RKO (cell line): Measurements from ENCODE around the gene RAB21.

Experiments
- DNase-seq: peaks from one replicate; pipeline ENCODE4 v3.0.0-alpha.2; 2016; ENCODE audit warnings: low spot score

The RAB21 gene, protein sequence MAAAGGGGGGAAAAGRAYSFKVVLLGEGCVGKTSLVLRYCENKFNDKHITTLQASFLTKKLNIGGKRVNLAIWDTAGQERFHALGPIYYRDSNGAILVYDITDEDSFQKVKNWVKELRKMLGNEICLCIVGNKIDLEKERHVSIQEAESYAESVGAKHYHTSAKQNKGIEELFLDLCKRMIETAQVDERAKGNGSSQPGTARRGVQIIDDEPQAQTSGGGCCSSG

DNA sequence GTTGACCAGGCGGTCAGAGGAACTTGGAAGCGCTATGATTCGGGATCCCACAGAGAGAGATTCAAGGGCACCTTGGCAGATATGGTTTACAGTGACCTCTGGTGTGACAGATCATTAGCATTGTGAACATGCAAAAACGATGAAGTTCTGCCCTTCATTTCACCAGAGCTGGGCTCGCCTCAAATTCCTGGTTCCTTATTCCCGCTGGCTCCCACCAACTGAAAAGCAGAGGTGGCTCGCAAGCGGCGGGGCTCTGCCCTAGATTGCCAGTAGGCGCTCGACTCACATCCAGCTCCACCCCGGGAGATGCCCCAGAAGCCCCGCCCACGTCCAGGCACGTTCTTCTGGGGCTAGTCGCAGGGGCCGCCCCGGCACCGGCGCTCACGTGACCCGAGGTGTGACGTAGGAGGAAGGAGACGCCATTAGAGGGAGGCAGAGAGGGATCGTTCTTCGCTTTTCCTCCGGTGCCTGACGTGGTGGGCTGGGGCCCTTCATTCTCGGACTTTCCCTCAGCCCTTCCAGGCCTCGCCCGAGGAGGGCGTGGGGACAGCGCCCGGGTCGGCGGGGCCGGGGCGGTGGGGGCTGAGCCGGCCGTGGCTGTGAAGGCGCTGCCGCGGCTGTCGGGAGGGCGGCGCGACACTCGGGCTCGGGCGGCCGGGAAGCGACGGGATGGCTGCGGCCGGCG lies at the start of gene RAB21:
Gene RAB21, plus strand, starts transcription at position 403 of the 685 bp plus-strand sequence. Its CDS starts 267 bp downstream, at position 670.
- DNase-seq, result peak; percentile 98

DNA sequence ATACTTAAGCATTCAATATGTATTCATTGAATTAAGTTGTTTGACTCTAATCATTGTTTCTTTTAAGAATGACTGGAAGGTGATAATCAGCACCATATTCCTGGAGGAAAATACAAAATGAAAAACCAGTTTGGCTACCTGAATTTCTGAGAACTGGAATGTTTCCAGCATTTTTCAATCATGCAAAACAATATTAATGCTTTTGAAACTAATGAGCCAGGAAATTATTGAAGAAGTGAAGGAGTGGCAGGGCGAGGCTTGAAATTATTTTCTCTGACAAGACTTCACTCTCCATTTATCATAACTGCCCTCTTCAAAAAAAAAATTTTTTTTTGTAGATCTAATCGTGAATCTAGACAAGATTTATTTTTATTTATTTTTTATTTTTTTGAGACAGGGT lies 49.7 kb upstream of the RAB21 start:
- no peak for DNase-seq

DNA sequence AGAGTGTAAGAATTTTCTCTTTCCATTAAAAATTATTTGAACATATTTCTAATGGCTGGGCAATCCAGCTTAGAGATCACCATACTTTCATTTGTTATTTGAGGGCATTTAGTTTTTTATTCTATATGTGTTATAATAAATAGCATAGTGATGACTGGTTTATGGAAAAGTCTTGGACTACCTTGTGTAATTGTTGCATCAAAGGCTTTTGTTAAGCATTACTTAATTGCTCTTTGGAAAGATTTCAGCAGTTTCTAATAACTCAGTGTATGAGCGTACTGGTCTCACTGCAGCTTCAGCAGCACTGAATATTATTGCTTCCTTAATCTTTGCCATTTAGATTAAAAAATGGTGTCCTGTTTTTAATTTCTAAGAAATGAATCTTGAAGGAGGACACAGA lies 46.0 kb upstream of the RAB21 start:
- DNase-seq, result no peak

DNA sequence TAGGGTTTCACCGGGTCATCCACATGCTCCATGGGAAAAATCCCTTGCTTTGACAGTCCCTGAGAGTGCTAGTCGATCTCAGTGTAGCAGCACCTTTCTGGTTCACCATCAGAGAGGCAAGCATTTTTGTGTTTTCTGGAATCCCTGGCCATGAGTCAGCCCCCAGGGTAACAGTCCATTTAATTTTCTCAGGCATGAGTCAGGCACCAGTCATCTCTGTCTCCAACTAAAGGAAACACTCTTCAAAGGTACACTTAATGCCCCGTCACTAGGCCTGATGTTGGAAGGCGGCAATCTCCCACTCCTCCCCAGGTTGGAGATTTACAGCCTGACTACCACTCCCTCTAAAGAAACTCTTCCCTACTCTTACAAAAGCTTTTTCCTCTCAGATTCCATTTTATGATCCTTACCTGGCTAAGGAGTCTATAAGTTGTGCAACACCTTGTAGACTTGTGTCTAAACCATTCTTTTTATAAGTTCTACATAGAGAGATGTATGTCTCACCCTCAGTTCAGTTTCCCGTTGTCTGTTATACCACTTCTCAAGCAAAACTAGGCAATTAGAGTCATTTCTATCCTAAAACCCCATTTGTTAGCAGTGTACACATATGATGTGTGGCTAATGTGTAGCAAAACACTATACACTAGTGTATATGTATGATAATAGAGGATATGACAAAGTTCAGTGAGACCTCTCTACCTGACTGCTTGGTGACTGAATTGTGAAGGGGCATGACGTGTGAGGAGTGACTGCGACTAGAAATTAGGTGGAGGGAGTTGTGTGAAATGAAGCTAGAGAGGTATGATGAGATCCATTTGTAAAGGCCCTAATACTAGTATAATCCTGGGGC lies 44.2 kb upstream of the RAB21 start:
- peak; percentile 93 for DNase-seq

DNA sequence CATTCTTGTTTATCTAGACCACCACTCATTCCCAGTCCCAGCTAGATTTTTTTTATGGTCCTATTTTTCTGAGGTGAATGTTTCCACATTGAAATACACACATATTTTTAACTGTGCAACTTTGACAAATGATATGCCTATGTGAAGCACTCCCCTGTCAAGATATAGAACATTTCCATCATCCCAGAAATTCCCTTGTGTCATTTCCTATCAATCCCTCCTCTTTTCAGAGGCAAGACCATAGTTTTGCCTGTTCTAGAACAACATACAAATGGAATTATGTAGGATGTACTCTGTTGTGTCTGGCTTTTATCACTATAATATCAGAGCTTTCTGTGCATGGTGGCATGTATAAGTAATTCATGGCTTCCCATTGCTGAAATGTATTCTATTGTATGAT lies 36.1 kb upstream of the RAB21 start:
- no peak for DNase-seq

DNA sequence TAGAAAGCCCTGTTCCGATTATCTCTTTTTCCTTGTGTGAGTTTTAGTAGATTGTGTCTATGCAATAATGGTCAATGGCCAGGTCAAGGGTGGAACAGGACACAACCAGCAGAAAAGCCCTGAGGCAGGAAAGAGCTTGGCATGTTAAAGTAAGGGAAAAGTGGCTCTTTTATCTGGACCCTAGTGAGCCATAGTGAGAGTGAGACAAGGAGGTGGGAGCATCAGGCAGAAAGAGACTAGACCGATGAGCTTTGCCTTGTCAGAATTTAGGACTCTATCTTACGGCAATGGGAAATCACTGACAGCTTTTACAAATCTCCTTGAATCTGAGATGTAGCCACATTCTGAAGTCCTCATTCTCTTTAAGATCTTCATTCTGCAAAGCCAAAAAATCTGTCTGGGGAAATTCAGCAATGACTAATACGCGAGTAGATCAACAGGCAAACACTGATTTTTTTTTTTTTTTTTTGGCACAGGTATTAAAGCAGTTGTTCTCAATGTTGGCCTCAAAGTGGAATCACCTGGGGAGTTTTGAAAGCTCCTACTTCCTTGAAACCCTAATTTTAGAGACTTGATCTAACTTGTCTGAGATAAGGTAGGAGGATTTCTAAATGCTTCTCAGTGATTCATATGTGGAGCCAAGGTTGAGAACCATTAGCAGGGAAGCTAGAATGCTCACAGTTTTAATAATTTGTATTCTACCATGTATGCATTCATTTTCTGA lies 34.9 kb upstream of the RAB21 start:
- DNase-seq, result no peak

DNA sequence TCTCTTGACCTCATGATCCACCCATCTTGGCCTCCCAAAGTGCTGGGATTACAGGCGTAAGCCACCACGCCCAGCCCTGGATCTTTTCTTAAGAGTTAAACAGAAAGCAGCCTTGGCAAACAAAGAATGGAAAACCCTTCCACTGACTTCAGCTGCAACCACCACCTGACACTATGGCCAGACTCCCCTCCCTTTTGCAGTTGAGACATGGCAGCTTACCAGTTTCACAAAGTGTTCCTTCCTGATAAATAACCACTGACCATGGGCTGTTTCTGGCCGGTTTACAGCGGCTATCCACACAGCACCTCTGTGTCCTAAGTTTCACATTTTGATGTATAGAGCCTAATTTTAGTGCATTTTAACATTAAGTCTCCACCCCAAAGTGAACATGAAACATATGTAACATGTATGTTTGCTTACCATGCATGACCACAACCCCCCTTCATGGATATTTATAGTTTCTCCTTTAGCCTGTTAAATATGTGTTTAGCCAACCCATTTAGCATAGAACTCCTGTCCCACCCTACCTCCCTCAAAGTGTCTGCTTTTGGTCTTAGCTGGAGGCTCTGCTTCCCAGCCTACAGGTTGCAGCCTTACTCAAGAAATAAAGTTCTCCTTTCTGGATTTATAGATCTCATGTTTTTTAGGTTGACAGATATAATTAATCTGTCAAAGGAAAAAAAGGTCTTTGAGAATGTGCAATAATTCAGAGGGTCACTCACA lies 32.7 kb upstream of the RAB21 start:
- DNase-seq, result no peak

DNA sequence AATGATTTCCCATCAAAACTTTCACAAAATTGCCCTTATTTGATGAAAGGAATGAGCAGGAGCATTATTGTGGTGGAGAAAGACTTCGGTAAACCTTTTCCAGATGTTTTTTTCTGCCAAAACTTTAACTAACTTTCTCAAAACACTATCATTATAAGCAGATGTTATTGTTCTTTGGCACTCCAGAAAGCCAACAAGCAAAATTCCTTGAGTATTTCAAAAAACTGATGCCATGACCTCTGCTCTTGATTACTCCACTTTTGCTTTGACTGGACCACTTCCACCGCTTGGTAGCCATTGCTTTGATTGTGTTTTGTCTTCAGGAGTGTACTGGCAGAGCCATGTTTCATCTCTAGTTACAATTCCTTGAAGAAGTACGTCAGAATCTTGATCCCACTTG lies 29.7 kb upstream of the RAB21 start:
- no peak for DNase-seq

DNA sequence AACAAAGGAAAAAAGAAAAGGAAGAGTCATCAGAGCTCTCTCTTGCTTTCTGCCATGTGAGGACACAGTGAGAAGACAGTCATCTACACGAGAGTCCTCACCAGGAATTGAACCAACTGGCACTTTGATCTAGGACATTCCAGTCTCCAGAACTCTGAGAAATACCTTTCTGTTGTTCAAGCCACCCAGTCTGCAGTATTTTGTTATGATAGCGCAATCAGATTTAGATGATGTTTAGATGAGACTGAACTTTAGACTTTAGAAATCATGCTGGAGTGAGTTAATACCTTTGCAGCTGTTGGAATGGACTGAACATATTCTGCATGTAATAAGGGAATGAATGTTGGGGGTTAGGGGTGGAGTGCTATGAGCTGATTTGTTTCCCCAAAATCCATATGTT lies 28.1 kb upstream of the RAB21 start:
- DNase-seq, result no peak

DNA sequence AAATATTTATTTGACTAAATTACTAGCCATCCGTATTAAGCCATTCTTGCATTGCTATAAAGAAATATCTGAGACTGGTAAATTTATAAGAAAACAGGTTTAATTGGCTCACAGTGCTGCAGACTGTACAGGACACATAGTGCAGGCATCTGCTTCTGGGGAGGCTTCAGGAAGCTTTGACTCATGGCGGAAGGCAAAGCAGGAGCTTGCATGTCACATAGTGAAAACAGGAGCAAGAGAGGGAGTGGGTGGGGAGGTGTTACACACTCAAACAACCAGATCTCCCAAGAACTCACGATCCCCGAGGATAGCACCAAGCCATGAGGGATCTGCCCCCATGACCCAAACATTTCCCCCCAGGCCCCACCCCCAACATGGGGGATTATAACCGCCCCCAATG lies 26.7 kb upstream of the RAB21 start:
- DNase-seq, result no peak

DNA sequence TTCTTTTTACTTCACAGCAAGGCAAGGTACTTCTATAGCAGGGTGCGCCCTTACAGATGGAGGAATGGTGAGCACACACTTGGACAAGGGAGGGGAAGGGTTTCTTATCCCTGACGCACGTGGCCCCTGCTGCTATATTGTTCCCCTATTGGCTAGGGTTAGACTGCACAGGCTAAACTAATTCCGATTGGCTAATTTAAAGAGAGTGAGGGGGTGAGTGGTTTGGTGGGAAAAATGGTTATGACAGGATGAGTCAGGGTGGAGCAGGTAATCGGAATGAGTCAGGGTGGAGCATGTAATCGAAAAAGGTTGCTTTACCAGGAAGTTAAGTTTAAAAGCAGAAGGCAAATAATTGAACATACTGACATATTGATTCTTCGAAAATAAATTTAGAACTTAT lies 23.7 kb upstream of the RAB21 start:
- no peak for DNase-seq

DNA sequence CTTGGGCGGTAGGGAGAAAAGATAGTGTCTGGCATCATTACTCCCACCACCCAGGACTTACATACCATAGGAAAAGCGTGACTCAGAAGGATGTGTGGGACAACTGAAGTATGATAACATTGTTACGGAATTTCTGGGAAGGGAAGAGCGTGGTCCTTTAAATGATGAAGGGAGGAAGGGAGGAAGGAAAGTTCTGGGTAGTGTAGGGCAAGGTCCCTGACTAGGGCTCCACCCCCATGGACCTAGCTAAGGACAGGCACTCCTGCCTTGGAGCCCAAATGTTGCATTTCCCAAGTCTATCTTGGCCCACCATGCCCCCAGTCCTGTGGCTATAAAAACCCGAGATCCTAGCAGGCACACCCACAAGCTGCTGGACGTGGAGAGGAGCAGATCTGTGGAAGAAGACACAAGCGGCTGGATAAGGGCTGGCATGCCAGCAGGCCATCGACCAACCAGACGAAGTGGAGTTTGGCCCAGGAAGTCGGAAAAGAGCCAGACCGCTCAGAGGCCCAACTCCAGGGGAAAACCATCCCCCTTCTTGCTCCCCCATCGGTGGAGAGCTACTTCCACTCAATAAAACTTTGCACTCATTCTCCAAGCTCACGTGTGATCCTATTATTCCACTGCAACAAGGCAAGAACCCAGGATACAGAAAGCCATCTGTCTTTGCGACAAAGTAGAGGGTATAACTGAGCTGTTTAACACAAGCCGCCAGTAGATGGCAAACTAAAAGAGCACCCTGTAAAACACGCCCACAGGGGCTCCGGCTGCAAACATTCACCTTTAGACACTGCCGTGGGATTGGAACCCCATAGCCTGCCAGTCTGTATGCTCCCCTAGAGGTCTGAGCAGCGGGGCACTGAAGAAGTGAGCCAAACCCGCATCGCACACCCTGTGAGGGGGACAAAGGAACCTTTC lies 23.0 kb upstream of the RAB21 start:
- peak; percentile 30 for DNase-seq

DNA sequence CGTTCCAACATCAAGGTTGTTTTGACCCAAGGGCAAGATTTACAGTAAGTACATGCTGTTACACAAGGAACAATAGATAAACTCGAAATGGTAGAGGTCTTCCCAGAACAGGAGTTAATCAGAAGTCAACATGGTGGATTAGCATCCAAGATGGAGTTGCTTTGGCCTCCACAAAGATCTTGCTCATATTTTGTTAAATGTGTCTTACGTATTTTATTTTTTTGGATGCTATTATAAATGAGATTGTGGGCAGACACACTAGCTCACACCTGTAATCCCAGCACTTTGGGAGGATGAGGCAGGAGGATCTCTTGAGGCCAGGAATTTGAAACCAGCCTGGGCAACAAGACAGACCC lies 22.3 kb upstream of the RAB21 start:
- DNase-seq, result no peak

DNA sequence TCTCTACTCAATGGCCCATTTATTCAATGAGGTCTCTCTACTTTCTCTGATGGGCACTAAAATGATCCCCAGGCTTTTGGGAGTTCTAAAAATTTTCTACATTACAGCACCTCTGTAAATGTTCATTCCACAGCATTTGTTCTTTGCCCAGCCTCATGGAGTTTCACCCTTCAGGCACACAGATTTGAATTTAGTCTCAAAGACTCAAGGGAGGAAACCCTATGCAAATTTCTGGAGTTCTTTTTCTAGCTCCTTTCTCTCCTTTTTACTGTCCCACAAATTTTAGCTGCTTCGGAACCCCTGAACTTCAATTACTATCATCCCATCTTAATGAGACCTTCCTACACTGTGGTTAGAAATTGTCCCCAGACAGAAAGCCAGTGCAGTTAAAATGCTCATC lies 17.5 kb upstream of the RAB21 start:
- no peak for DNase-seq

DNA sequence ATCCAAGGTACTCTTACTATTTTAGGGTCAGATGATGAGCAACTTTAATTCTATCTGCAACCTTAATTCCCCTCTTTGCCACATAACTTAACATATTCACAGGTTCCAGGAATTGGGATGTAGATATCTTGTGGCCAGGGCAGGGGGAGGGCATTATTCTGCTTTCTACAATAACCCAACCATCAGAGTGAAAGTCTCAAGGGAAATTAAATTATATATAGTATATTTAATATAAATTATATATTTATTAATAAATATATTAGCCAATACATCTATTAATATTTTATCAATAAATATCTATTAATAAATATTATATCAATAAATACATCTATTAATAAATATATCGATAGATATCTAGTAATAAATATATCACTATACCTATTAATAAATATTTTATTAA lies 11.7 kb upstream of the RAB21 start:
- no peak for DNase-seq

DNA sequence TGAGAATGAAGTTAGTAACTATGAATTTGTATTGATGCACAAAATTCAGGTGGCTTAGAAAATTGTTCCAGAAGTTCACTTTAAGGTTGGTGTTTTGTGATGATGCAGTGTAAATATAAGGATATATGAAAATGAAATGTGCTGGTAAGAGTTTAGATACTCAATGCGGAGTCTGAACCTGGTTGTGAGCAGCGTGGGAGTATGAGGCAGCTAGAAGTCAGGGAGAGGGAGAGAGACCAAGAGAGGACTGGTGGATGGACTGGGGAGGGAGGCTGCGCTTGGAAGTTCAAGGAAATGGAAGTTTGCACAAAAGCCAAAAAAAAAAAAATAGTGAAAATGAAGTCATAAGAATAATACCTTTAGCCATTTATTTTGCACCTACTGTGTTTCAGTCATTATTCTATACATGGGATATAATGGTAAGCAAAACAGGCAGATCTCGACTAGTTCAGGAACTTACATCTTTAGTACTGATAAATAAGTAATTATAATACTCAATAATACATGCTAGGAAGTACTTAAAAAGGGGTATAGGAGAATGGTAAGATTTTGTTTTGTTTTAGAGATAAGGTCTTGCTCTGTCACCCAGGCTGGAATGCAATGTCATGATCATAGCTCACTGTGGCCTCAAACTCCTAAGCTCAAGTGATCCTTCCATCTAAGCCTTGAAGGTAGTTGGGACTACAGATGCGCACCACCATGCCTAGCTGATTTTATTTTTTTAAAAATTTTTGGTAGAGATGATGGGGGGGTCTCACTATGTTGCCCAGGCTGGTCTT lies 10.0 kb upstream of the RAB21 start:
- DNase-seq, result no peak

DNA sequence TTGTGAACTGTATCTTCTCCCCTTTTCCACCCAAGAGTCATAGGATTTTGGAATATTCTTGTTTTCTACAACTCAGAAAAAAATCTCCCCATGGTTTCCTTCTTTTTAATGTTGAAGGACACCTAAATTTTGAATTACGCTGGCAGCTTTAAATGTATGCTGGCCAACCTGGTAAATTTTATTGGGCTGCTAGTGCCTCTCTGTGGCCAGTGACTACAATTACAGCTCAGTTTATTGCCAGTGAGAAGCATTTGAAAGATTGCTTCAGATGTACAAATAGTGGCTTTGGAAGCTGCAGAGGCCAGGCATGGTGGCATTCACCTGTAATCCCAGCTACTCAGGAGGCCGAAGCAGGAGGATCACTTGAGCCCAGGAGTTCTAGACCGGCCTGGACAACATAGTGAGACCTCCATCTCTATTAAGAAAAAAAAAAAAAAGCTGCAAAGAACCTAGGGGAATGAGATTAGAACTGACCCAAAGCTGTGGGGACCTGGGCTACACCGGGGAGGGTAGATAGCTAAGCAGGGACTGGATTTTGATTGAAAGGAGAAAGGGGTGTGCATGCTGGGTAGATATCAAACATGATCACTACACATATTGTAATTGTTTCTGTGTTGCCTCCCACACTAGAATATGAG lies 7.6 kb upstream of the RAB21 start:
- DNase-seq, result peak; percentile 85

DNA sequence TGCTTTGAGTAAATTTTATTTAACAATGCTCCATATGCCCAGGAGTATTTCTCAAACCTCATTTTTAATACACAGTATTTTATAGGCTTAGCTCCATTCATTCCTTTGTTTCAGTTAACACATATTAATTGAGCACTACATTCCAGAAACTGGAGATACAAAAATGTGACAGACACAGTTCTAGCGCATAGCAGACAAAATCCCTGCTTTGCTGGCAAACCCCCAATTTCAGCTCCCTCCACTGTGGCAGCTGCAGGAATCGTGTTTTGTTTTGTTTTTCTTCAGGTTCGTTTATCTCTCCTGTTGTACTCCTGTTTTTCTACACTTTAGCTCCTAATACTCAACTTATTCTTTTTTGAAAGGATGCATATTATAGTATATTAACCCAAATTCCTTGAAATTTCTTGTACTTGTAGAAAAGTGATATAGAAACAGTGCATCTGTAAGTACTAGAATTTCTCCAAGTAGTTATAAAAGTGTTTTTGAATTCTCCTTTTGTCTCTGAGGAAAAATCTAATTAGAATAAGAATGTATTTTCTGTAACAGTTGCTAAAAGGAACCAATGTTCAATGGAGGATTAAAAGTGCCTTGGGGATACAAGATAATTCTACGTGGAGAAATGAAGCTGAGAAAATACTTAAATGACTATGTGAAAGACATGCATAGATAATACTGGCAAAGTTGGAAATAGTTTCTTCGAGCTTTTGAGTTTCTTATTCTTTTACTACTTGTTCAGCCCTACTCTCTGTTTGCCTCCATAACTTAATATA lies 6.4 kb upstream of the RAB21 start:
- DNase-seq, result no peak

DNA sequence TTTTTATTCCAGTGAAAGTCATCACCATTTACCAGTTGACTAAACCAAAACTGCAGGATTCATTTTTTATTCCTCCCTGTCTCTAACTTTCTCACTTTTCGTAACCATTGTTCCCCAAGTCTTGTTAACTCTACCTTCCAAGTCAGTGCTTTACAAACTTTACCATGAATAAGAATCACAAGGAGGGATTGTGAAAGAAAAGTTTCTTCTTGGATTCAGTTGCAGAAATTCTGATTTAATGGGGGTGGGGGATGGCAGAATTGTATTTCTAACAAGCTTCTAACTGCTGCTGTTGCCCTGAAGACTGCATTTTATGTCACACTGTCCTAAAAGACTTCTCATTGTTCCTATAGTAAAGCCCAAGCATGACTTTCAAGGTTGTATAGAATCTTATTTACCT lies 5.0 kb upstream of the RAB21 start:
- no peak for DNase-seq
